Measurements from ENCODE around the gene NDRG3. TPM values are rescaled to one million over a fixed set of nuclear protein-coding genes. Genes with fewer than 3 reads are reported as not detected.

The NDRG3 gene
- total and polyA plus RNA-seq, 10 of the 15 experiments (the other 5 are each of a cell fraction or from before 2014, with no cell fraction given), result 11.2 to 29.7 (median 14.9) TPM

GRCh38 chr20:36773597-36774390 is 27.9 kb upstream of the NDRG3 start, which contains the start of gene DSN1 (continued):
- TF ChIP-seq ZNF687 (IDR thresholded peaks at IDR 0.05) (peak; percentile 79; the same call in 1 of the 2 replicates), NKRF (conservative IDR thresholded peaks at IDR 0.05) (peak; percentile 91; the same call in 1 of the 2 replicates), E4F1 (IDR thresholded peaks at IDR 0.05; ENCODE audit: borderline replicate concordance, partially characterized antibody) (peak; percentile 29), IRF3 (IDR thresholded peaks at IDR 0.05) (no peak), RELB (IDR thresholded peaks at IDR 0.05; ENCODE audit: low read depth) (0 out of 2 replicates have a peak, but pooled peaks have one; percentile 36)
